ENCODE data around the gene LAMA3. TPM values are rescaled to one million over a fixed set of nuclear protein-coding genes. Genes with fewer than 3 reads are reported as not detected.

The LAMA3 gene
- total RNA-seq, 4 donors from 2014 or later: 155 to 456 (median 173) TPM

- intact Hi-C loops (cut with DNase I; ENCODE audit: low total_unique reads): no loop called here
- DNase-seq (ENCODE audit: low spot score in 2 of 2): no peak
- no peak overlapping the region for H3K4me3 ChIP-seq (ENCODE audit: low read depth, poor library complexity, severe bottlenecking)
- no peak for TF ChIP-seq POLR2A (IDR thresholded peaks at IDR 0.05)
- TF ChIP-seq, protein P1, sequence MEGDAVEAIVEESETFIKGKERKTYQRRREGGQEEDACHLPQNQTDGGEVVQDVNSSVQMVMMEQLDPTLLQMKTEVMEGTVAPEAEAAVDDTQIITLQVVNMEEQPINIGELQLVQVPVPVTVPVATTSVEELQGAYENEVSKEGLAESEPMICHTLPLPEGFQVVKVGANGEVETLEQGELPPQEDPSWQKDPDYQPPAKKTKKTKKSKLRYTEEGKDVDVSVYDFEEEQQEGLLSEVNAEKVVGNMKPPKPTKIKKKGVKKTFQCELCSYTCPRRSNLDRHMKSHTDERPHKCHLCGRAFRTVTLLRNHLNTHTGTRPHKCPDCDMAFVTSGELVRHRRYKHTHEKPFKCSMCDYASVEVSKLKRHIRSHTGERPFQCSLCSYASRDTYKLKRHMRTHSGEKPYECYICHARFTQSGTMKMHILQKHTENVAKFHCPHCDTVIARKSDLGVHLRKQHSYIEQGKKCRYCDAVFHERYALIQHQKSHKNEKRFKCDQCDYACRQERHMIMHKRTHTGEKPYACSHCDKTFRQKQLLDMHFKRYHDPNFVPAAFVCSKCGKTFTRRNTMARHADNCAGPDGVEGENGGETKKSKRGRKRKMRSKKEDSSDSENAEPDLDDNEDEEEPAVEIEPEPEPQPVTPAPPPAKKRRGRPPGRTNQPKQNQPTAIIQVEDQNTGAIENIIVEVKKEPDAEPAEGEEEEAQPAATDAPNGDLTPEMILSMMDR (IDR thresholded peaks at IDR 0.05): no peak
- WGBS, 2 donors: 36% methylated on average over 3 of the region's 3 CpGs
These were observed 139.2 kb downstream of the LAMA3 start for GRCh38 chr18:23828426-23828825.

GRCh38 chr18:23832911-23833310 lies 143.7 kb downstream of the LAMA3 start:
- 81 to 87% methylated on average over 3 of the region's 3 CpGs for WGBS, 2 donors
- no peak for DNase-seq (ENCODE audit: low spot score in 2 of 2)
- no peak overlapping the region for H3K4me3 ChIP-seq (ENCODE audit: low read depth, poor library complexity, severe bottlenecking)
- TF ChIP-seq POLR2A (IDR thresholded peaks at IDR 0.05): no peak
- TF ChIP-seq, protein P1 (IDR thresholded peaks at IDR 0.05): no peak
- intact Hi-C loops (cut with DNase I; ENCODE audit: low total_unique reads): no loop called here

GRCh38 chr18:23833714-23834113 lies 144.5 kb downstream of the LAMA3 start:
- no peak for TF ChIP-seq POLR2A (IDR thresholded peaks at IDR 0.05)
- TF ChIP-seq, protein P1 (IDR thresholded peaks at IDR 0.05): no peak
- no peak overlapping the region for H3K4me3 ChIP-seq (ENCODE audit: low read depth, poor library complexity, severe bottlenecking)
- no peak for DNase-seq (ENCODE audit: low spot score in 2 of 2)
- intact Hi-C loops (cut with DNase I; ENCODE audit: low total_unique reads): no loop called here
- 81 to 89% methylated on average over 6 of the region's 6 CpGs for WGBS, 2 donors

GRCh38 chr18:23835091-23835490 lies 145.8 kb downstream of the LAMA3 start:
- DNase-seq (ENCODE audit: low spot score in 2 of 2): no peak
- intact Hi-C loops (cut with DNase I; ENCODE audit: low total_unique reads): no loop called here
- H3K4me3 ChIP-seq (ENCODE audit: low read depth, poor library complexity, severe bottlenecking): no peak overlapping the region
- TF ChIP-seq POLR2A (IDR thresholded peaks at IDR 0.05): no peak
- TF ChIP-seq, protein P1 (IDR thresholded peaks at IDR 0.05): no peak
- WGBS, 2 donors: 90 to 91% methylated on average over 3 of the region's 3 CpGs

DNA sequence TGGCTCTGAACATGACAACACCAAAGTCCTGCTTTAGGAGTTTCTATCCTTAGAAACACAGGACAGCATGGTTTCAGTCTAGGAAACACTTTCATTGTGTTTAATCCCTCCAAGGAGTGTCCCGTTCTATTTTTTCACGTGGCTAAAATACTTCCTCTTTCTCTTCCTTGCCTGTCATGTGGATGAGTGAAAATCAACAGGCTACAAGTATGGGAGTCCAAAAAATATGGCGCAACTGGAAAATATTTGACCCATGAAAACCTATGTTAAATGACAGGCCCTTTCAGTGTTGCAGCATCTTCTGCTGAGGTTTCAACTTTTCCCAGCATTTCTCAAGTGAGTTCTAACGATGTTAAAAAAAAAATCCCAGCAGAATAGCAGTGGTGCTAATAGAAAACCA lies 146.3 kb downstream of the LAMA3 start:
- intact Hi-C loops (cut with DNase I; ENCODE audit: low total_unique reads): no loop called here
- DNase-seq (ENCODE audit: low spot score in 2 of 2): no peak
- 74 to 77% methylated on average over 4 of the region's 4 CpGs for WGBS, 2 donors
- TF ChIP-seq POLR2A (IDR thresholded peaks at IDR 0.05): no peak
- TF ChIP-seq, protein P1 (IDR thresholded peaks at IDR 0.05): no peak
- no peak overlapping the region for H3K4me3 ChIP-seq (ENCODE audit: low read depth, poor library complexity, severe bottlenecking)

- DNase-seq (ENCODE audit: low spot score in 2 of 2): no peak
- WGBS, 2 donors: 68 to 76% methylated on average over 1 of the region's 1 CpG
- no peak overlapping the region for H3K4me3 ChIP-seq (ENCODE audit: low read depth, poor library complexity, severe bottlenecking)
- TF ChIP-seq POLR2A (IDR thresholded peaks at IDR 0.05): no peak
- TF ChIP-seq, protein P1 (IDR thresholded peaks at IDR 0.05): no peak
- intact Hi-C loops (cut with DNase I; ENCODE audit: low total_unique reads): no loop called here
These were observed 148.3 kb downstream of the LAMA3 start for GRCh38 chr18:23837591-23837990.
